BE2C (cell line): ENCODE measurements around the gene TMEM247.

Experiments
- DNase-seq: peaks from one replicate; pipeline ENCODE4 v3.0.0-alpha.2; 2020
- H3K27me3 ChIP-seq: fragments of 250-450 bp; sonication (Bioruptor Pico); 2 replicates; pipeline ENCODE4 v1.5.1; 2020; ENCODE audit warnings: mild to moderate bottlenecking
- H3K36me3 ChIP-seq: fragments of 250-450 bp; sonication (Bioruptor Pico); 2 replicates; pipeline ENCODE4 v1.5.1; 2020; ENCODE audit warnings: mild to moderate bottlenecking
- H3K4me1 ChIP-seq: fragments of 250-450 bp; sonication (Bioruptor Pico); 2 replicates; pipeline ENCODE4 v1.5.1; 2020
- H3K4me3 ChIP-seq: 2 replicates; pipeline ENCODE4 v1.5.1; 2011; ENCODE audit warnings: low read depth, low read length
- H3K9me3 ChIP-seq: fragments of 250-450 bp; sonication (Bioruptor Pico); 2 replicates; pipeline ENCODE4 v1.5.1; 2020
- TF ChIP-seq, protein P1 (sequence below): IDR thresholded peaks from 2 replicates; pipeline ENCODE4 v1.5.1; 2012; ENCODE audit warnings: mild to moderate bottlenecking, low read depth, low read length

The TMEM247 gene

DNA sequence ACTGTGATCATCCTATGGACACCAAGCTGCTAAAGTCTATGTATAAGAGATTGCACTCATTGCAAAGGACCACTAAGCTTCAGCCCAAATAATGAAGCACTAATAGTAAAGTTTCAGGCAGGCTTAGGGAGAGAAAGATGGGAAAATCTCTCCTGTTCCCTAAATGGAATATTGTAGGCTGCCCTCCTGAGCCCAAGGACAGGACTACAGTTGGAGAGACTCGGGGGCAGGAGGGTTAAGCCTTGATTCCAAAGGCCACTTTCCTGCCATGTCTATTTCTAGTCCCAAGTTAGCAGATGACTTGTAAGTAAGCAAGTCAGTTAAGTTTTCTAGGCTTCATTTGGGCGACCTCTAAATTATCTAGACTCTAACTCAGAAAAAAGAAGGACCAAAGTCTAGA lies 9.0 kb downstream of the TMEM247 start:
- Histone ChIP-seq H3K9me3 (no peaks in the 10 kb centered on the region), H3K4me1 (peaks cover 3% of the 10 kb centered on the region; the same call in 1 of the 2 replicates), H3K4me3 (no peak overlapping the region), H3K36me3 (no peaks in the 10 kb centered on the region), H3K27me3 (no peaks in the 10 kb centered on the region)
- TF ChIP-seq, protein P1, sequence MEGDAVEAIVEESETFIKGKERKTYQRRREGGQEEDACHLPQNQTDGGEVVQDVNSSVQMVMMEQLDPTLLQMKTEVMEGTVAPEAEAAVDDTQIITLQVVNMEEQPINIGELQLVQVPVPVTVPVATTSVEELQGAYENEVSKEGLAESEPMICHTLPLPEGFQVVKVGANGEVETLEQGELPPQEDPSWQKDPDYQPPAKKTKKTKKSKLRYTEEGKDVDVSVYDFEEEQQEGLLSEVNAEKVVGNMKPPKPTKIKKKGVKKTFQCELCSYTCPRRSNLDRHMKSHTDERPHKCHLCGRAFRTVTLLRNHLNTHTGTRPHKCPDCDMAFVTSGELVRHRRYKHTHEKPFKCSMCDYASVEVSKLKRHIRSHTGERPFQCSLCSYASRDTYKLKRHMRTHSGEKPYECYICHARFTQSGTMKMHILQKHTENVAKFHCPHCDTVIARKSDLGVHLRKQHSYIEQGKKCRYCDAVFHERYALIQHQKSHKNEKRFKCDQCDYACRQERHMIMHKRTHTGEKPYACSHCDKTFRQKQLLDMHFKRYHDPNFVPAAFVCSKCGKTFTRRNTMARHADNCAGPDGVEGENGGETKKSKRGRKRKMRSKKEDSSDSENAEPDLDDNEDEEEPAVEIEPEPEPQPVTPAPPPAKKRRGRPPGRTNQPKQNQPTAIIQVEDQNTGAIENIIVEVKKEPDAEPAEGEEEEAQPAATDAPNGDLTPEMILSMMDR, result no peak
- no peak for DNase-seq

DNA sequence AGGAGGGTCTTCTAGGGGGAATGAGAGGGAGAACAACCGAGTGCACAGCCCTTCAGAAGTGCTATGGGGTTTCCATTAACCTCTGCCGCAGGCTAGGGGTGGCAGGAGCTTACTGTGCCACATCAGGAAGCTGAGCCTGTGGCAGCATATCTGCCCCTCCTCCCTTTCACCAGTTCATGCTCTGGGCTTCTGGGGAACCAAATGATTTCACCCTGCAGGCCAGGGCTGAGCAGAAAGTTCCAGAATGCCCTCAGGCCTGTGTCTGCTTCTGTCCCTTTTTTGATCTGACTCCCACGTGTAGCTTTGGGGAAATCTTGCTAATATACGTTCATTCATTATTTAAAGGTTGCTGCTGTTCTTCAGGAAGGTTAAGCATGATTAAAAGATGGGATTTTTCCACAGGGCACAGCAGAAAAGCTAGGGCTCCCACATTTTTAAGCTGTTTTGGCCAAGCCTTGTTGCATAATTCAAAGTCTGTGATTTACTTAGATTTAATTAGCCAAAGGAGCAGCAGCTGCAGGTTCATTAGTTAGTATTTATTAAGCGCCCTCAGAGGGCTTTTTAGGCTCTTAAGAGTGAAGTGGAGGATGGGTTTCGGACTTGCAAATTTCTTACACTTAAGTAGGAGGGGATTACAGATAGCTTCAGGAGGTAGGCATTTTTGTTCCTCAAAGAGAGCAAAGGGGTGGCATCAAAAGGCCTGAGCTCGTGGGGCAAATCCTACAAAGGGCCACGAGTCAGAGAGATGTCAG lies 10.2 kb downstream of the TMEM247 start:
- DNase-seq, result peak; percentile 26

DNA sequence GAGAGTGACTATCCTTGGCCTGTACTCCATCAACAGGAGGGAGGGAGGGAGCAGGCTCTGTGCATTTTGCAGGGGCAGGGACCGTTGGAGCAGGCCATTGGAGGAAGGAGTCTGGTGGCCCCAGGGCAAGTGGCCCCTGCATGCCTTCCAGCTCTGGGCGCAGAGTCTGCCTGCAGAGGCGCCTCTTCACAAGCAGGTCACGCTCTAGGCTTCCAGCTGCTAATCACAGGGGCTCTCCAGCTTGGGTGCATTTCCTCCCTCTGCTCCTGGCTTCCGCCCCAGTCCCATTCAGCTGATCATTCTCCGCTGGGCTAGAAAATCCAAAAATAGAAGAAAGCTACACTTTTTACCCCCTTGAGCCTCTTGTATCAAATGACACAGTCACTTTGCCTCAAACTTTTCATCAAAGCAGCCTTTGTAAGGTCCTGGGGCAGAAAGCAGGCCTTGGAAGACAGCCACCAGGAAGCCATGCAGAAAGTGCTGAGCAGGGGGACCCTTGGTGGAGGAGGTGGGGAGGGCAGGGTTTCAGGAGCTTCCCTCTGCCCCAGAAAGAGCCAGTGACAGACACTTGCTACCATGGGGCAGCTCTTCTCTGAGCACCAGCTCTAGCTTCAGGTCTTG lies 11.3 kb downstream of the TMEM247 start:
- TF ChIP-seq, protein P1, result no peak
- Histone ChIP-seq H3K9me3 (no peaks in the 10 kb centered on the region), H3K36me3 (no peaks in the 10 kb centered on the region), H3K4me1 (peaks cover 3% of the 10 kb centered on the region; the same call in 1 of the 2 replicates), H3K4me3 (no peak overlapping the region), H3K27me3 (no peaks in the 10 kb centered on the region)
- DNase-seq, result no peak

More for the DNA sequence above, 10.2 kb downstream of the TMEM247 start:
- Histone ChIP-seq H3K4me1 (peaks cover 3% of the 10 kb centered on the region; the same call in 1 of the 2 replicates), H3K4me3 (no peak overlapping the region), H3K9me3 (no peaks in the 10 kb centered on the region), H3K27me3 (no peaks in the 10 kb centered on the region), H3K36me3 (no peaks in the 10 kb centered on the region)
- TF ChIP-seq, protein P1, result no peak

DNA sequence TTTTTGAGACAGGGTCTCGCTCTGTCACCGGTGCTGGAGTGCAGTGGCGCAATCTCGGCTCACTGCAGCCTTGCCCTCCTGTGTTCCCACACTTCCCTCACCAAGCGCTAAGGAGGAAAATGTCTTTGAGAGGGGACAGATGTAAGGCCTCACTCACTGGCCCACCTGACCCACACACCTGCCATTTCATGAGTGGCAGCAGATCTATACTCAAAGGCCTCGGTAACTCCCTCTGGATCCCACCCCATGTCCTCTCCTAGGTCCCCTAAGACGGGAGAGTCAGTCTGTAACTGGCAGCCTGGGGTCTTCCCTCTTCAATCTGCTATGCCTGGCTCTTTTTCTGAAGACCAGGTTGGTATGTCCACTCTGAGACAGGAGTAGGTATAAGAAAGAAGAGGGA lies 12.9 kb downstream of the TMEM247 start:
- DNase-seq, result no peak
- no peaks in the 10 kb centered on the region for H3K27me3 ChIP-seq
- TF ChIP-seq, protein P1, result no peak
- H3K4me1 ChIP-seq, result peaks cover 3% of the 10 kb centered on the region; the same call in 1 of the 2 replicates
- no peak overlapping the region for H3K4me3 ChIP-seq
- H3K36me3 ChIP-seq, result no peaks in the 10 kb centered on the region
- no peaks in the 10 kb centered on the region for H3K9me3 ChIP-seq

DNA sequence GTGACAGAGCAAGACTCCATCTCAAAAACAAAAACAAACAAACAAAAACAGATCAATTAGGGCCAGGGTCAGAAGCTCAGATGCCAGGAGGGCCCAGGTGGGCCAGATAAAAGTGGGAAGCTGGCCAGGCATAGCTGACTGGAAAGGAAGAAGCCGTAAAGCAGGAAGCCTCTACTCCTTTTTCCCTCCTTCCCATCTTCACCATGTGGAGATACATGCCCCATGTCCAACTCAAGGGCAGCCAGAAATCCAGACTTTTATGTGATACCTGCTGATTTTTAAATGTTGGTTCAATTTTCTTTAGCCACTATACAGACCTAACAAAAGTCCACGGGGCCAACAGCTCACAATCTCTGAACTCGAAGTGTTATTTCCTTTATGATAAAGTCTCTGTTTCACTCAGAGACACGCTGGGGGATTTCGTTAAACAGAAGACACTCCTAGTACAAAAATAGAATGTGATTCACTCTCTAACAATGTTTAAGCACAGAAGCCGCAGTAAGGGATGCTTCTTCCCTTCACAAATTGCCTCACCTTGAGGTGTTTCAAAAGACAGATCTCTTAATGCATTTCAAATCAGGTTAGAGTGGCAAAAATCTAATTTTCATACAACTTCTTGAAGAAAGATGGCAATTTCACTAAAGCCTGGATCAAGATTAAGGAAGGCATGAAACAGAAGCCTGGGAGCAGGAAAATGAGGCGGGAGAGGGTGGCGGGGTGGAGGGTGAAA lies 14.0 kb downstream of the TMEM247 start:
- TF ChIP-seq, protein P1, result no peak
- H3K4me3 ChIP-seq, result no peak overlapping the region
- H3K9me3 ChIP-seq, result no peaks in the 10 kb centered on the region
- H3K36me3 ChIP-seq, result no peaks in the 10 kb centered on the region
- H3K27me3 ChIP-seq, result no peaks in the 10 kb centered on the region
- no peak for DNase-seq
- H3K4me1 ChIP-seq, result peaks cover 3% of the 10 kb centered on the region; the same call in 1 of the 2 replicates
